DOHH2 (cell line): Measurements from ENCODE around the gene UPF1.

Experiments used
- EZH2phosphoT487 ChIP-seq: fragments of 200-600 bp; sonication (generic); IDR thresholded peaks from 2 replicates; pipeline ENCODE4 v1.6.1; 2017; ENCODE audit warnings: borderline replicate concordance, mild to moderate bottlenecking, antibody characterized with exemption, low read length, moderate library complexity, mixed read lengths
- TF ChIP-seq, protein P1 (sequence below): fragments of 200-600 bp; sonication (generic); IDR thresholded peaks from one replicate; pipeline ENCODE4 v1.5.1; 2014; ENCODE audit warnings: antibody characterized with exemption, mild to moderate bottlenecking, low read depth, low read length; ENCODE audit not compliant: poor library complexity, severe bottlenecking

- TF ChIP-seq, protein P1, sequence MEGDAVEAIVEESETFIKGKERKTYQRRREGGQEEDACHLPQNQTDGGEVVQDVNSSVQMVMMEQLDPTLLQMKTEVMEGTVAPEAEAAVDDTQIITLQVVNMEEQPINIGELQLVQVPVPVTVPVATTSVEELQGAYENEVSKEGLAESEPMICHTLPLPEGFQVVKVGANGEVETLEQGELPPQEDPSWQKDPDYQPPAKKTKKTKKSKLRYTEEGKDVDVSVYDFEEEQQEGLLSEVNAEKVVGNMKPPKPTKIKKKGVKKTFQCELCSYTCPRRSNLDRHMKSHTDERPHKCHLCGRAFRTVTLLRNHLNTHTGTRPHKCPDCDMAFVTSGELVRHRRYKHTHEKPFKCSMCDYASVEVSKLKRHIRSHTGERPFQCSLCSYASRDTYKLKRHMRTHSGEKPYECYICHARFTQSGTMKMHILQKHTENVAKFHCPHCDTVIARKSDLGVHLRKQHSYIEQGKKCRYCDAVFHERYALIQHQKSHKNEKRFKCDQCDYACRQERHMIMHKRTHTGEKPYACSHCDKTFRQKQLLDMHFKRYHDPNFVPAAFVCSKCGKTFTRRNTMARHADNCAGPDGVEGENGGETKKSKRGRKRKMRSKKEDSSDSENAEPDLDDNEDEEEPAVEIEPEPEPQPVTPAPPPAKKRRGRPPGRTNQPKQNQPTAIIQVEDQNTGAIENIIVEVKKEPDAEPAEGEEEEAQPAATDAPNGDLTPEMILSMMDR = no peak
- no peak for TF ChIP-seq EZH2phosphoT487
Observed at GRCh38 chr19:18852648-18853047, 20.9 kb downstream of the UPF1 start.
